D721Med (cell line): ENCODE results near the gene TBC1D5.

Experiments
- DNase-seq: peaks from one replicate; pipeline ENCODE4 v3.0.0; 2011; ENCODE audit warnings: low spot score; ENCODE audit not compliant: insufficient read length
- FAIRE-seq: peaks from 2 replicates; lab custom pipeline; 2011; peaks lifted over from hg19 to GRCh38; lab: Jason Lieb, UNC
- TF ChIP-seq, protein P1 (sequence below): IDR thresholded peaks from 2 replicates; pipeline ENCODE4 v1.5.1; 2012; ENCODE audit warnings: mild to moderate bottlenecking, control low read depth; ENCODE audit not compliant: insufficient read depth; ENCODE audit errors: missing control alignments

The TBC1D5 gene

GRCh38 chr3:17238023-17238422 is 504.4 kb downstream of the TBC1D5 start:
- no peak for FAIRE-seq
- no peak for DNase-seq
- TF ChIP-seq, protein P1, sequence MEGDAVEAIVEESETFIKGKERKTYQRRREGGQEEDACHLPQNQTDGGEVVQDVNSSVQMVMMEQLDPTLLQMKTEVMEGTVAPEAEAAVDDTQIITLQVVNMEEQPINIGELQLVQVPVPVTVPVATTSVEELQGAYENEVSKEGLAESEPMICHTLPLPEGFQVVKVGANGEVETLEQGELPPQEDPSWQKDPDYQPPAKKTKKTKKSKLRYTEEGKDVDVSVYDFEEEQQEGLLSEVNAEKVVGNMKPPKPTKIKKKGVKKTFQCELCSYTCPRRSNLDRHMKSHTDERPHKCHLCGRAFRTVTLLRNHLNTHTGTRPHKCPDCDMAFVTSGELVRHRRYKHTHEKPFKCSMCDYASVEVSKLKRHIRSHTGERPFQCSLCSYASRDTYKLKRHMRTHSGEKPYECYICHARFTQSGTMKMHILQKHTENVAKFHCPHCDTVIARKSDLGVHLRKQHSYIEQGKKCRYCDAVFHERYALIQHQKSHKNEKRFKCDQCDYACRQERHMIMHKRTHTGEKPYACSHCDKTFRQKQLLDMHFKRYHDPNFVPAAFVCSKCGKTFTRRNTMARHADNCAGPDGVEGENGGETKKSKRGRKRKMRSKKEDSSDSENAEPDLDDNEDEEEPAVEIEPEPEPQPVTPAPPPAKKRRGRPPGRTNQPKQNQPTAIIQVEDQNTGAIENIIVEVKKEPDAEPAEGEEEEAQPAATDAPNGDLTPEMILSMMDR = no peak

DNA sequence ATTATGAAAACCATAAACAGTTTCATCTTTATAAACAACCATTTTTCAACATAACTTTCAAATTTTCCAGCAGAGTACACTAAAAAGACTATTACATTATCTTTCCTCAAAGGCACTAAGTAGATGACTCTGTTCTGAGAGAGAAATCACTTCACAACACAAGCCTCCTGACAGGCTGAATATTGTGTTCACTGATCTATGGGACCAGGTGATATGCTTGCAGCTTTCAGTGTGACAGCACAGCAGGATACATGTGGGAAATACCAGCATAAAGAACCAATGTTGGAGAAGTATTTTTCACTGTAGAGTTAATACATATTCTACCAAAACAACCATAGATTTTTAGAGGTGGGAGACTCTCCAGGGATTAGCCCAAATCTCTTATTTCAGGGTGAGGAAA is 507.1 kb downstream of the TBC1D5 start:
- TF ChIP-seq, protein P1 = no peak
- DNase-seq (no peak), FAIRE-seq (no peak)

- peak; percentile 63 for FAIRE-seq
- no peak for DNase-seq
- TF ChIP-seq, protein P1 = no peak
Measured at GRCh38 chr3:17234382-17234781, 508.0 kb downstream of the TBC1D5 start.

GRCh38 chr3:17233398-17233800 is 509.0 kb downstream of the TBC1D5 start:
- TF ChIP-seq, protein P1 = peak; percentile 84
- DNase-seq (no peak), FAIRE-seq (peak; percentile 92)

DNA sequence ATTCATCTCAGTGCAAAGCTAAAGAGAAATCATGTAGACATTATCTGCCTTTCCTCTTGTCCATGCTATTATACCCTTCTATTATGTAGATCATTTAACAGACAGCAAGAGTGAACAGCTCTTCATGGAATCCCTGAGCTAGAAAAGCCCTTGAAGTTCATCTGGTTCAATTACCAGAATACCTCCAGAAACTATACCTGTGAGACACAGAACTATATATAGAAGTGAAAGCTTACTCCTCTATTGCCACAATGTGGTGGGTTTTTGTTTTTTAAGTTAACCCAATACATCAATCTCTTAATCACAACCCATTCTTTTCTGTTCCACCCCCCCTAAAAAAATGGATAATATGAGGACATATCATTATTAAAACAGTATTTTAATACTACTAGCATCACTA is 510.0 kb downstream of the TBC1D5 start:
- TF ChIP-seq, protein P1 = no peak
- FAIRE-seq = peak; percentile 16

DNA sequence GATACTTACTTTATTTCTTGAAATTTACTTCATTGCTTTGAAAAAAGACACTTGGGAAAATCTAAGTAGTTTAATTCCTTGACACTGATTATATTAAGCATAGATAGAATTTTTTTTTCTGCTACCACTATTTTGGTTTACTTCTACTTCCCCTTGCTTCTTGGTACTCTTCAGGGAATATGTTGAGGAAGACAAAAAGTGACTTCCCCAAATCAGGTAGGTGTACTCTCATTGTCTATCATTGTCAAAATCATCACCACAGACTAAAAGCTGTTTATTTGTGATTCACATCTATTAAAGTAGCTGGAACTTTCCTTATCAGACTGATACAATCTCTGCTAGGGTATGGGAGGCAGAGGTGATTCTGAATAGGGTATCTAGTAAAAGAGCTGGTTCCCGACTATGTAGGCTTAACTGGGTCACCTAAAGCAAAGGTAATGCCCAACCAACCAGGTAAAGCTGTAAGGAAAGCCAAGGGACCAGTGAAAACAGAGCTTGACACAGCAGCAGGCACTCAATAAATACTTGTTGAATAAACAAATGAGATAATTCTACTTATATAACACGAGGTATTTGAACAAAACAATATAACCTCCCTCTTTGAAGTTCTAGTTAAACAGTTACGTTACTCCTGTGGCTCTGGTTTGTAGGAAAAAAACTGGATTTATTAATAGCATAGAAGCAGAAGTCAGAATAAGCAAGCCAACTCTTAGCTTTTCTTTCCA is 510.7 kb downstream of the TBC1D5 start:
- DNase-seq (no peak), FAIRE-seq (no peak)
- TF ChIP-seq, protein P1 = no peak

More for the DNA sequence above, 510.0 kb downstream of the TBC1D5 start:
- DNase-seq = no peak

GRCh38 chr3:17227472-17227871 is 515.0 kb downstream of the TBC1D5 start:
- no peak for FAIRE-seq
- TF ChIP-seq, protein P1 = no peak
- no peak for DNase-seq
